Measurements from ENCODE around the gene ATXN1. TPM values are rescaled to one million over a fixed set of nuclear protein-coding genes. Genes with fewer than 3 reads are reported as not detected.
A peak's percentile ranks its signal among the peaks of the same experiment; 100 is the strongest.
"Not testable (repeated sequence)": the region's sequence is repeated elsewhere in the genome, so short reads cannot be mapped to it uniquely, and the experiment has no call there.

The ATXN1 gene
- total RNA-seq, 1 experiment from 2014 or later, result under 0.01 TPM

GRCh38 chr6:16613504-16613903 is 147.8 kb downstream of the ATXN1 start:
- in situ Hi-C loops (cut with HindIII; ENCODE audit: low sequenced_read_pairs); DNase-seq (ENCODE audit: low spot score): not testable (repeated sequence)

- in situ Hi-C loops (cut with HindIII; ENCODE audit: low sequenced_read_pairs), result no loop called here
These were observed 152.8 kb downstream of the ATXN1 start for GRCh38 chr6:16608444-16608843.

GRCh38 chr6:16602035-16602434 is 159.2 kb downstream of the ATXN1 start:
- no peak for DNase-seq (ENCODE audit: low spot score)
- in situ Hi-C loops (cut with HindIII; ENCODE audit: low sequenced_read_pairs), result no loop called here

More at GRCh38 chr6:16608444-16608843, 152.8 kb downstream of the ATXN1 start:
- no peak for DNase-seq (ENCODE audit: low spot score)

- in situ Hi-C loops (cut with HindIII; ENCODE audit: low sequenced_read_pairs), result no loop called here
- no peak for DNase-seq (ENCODE audit: low spot score)
These were observed 160.6 kb downstream of the ATXN1 start for GRCh38 chr6:16600701-16601100.

GRCh38 chr6:16600026-16600425 is 161.2 kb downstream of the ATXN1 start:
- DNase-seq (ENCODE audit: low spot score), result no peak
- in situ Hi-C loops (cut with HindIII; ENCODE audit: low sequenced_read_pairs), result no loop called here

GRCh38 chr6:16596616-16597331 is 164.5 kb downstream of the ATXN1 start:
- DNase-seq (ENCODE audit: low spot score), result no peak
- in situ Hi-C loops (cut with HindIII; ENCODE audit: low sequenced_read_pairs), result no loop called here

GRCh38 chr6:16595514-16596120 is 165.6 kb downstream of the ATXN1 start:
- in situ Hi-C loops (cut with HindIII; ENCODE audit: low sequenced_read_pairs), result no loop called here
- DNase-seq (ENCODE audit: low spot score), result no peak

GRCh38 chr6:16594849-16595248 is 166.4 kb downstream of the ATXN1 start:
- no peak for DNase-seq (ENCODE audit: low spot score)
- in situ Hi-C loops (cut with HindIII; ENCODE audit: low sequenced_read_pairs), result no loop called here

GRCh38 chr6:16592223-16592911 is 168.9 kb downstream of the ATXN1 start:
- no peak for DNase-seq (ENCODE audit: low spot score)
- in situ Hi-C loops (cut with HindIII; ENCODE audit: low sequenced_read_pairs), result no loop called here

GRCh38 chr6:16591396-16592222 is 169.7 kb downstream of the ATXN1 start:
- DNase-seq (ENCODE audit: low spot score), result no peak
- in situ Hi-C loops (cut with HindIII; ENCODE audit: low sequenced_read_pairs), result no loop called here

- in situ Hi-C loops (cut with HindIII; ENCODE audit: low sequenced_read_pairs), result no loop called here
- no peak for DNase-seq (ENCODE audit: low spot score)
These were observed 175.5 kb downstream of the ATXN1 start for GRCh38 chr6:16585805-16586204.

GRCh38 chr6:16583144-16583762 is 178.0 kb downstream of the ATXN1 start:
- DNase-seq (ENCODE audit: low spot score), result peak; percentile 96
- in situ Hi-C loops (cut with HindIII; ENCODE audit: low sequenced_read_pairs), result no loop called here

- DNase-seq (ENCODE audit: low spot score), result peak; percentile 74
- in situ Hi-C loops (cut with HindIII; ENCODE audit: low sequenced_read_pairs), result no loop called here
These were observed 178.7 kb downstream of the ATXN1 start for GRCh38 chr6:16582446-16583143.

- in situ Hi-C loops (cut with HindIII; ENCODE audit: low sequenced_read_pairs), result no loop called here
- no peak for DNase-seq (ENCODE audit: low spot score)
These were observed 182.5 kb downstream of the ATXN1 start for GRCh38 chr6:16578695-16579285.

- DNase-seq (ENCODE audit: low spot score), result no peak
- in situ Hi-C loops (cut with HindIII; ENCODE audit: low sequenced_read_pairs), result no loop called here
These were observed 184.6 kb downstream of the ATXN1 start for GRCh38 chr6:16576451-16577368.

GRCh38 chr6:16575655-16576054 is 185.6 kb downstream of the ATXN1 start:
- DNase-seq (ENCODE audit: low spot score), result no peak
- in situ Hi-C loops (cut with HindIII; ENCODE audit: low sequenced_read_pairs), result no loop called here

GRCh38 chr6:16572943-16573342 is 188.3 kb downstream of the ATXN1 start:
- no peak for DNase-seq (ENCODE audit: low spot score)
- in situ Hi-C loops (cut with HindIII; ENCODE audit: low sequenced_read_pairs), result no loop called here

All from G401 (cell line).